CD4-positive, alpha-beta T cell treated with Interleukin-2 at 100 ng/mL for 4 hours (primary cell): Measurements from ENCODE around the gene AGTRAP.

Experiments used
- DNase-seq: peaks from one replicate; pipeline ENCODE4 v3.0.0-alpha.2; 2020; ENCODE audit warnings: low spot score

AGTRAP gene

DNA sequence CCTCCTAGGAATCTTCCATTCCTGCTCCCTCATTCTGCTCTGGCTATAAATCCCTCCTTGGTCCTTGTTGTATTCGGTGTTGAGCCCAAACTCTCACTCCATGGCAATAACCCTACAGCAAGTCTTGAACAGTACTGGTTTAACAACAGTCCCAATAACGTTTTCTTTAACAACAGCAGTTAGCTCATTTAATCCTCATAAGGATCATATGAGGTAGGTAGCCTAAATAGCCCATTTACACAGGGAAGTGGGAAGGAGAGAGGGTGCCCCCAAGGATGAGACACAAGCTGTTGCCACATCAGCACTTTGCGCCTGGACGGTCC is 444 bp upstream of the AGTRAP start:
- no peak for DNase-seq

DNA sequence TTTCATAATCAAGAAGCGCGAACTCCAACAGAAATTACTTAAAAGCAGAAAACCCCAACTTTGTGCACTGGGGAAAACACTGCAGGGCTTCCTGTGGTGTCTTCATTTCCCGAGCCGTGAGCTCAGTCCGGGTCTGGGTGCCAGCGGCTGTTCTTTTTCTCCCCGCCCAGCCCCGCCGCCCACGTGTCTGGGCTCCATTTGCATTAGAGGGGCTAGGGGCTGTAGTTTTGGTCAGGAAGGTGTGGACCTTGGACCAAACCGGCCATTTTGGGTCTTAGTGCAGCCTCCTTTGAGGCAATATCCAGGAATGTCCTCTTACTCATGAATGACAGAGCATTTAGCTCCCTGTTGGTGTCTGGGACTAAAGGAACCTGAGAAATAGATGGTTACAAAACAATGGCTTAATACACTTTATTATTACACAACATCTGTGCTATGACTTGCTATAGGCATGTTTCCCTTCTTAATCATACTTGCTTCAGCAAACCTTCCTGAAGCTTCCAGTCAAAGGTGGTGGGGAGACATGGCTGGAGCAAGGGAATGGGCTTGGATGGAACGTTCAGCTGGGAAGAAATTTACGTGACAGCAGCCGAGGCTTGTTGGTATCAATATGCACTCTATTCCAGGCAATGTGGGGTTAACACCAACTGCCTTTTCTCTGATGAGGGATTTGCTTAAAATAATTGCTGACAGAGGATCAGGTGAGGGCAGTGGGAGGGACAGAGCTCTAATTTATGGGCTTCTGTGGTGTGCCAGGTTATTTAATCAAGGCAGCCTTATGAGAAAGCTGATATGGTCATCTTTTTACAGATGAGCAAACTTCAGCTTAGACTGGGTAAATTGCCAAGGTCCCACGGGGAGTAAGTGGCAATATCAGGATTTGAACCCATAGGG is 1.1 kb downstream of the AGTRAP start:
- DNase-seq: peak; percentile 42

DNA sequence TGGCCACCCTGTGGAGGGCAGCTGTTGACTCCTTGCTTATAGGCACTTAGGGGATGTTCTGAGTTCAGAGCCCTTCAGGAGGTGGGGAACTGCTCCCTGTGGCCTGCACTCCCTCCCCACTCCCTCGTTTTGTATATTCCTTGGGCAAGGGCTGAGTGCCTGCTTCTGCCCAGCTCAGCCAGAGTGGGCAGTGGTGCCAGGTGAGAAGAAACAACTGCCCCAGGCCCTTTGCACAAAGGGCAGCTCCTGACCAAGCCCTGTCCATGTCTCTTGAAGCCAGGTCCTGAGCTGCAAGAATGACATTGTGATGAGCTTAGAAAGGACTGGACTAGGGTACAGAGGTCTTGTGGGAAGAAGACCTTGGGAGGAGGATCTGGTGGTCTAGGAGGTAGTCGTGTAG is 2.2 kb downstream of the AGTRAP start:
- DNase-seq: no peak

DNA sequence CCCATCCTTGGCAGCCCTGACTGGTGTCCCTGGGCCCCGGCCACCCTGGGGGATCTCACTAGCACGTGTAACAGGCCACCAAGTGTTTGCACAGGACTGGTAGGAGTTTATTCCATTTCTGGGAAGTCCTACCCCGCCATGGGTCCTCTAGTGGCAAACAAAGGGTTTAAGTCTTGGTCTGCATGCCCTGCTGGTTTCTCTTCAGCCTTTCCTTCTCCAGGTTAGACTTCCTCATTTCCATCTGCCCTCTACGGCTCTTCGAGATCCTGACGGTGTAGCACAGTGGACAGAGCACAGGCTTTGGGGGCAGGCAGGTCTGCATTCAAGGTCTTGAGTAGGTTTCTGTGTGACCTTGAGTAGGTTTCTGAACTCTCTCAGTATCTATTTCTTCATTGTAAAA is 2.8 kb downstream of the AGTRAP start:
- no peak for DNase-seq

DNA sequence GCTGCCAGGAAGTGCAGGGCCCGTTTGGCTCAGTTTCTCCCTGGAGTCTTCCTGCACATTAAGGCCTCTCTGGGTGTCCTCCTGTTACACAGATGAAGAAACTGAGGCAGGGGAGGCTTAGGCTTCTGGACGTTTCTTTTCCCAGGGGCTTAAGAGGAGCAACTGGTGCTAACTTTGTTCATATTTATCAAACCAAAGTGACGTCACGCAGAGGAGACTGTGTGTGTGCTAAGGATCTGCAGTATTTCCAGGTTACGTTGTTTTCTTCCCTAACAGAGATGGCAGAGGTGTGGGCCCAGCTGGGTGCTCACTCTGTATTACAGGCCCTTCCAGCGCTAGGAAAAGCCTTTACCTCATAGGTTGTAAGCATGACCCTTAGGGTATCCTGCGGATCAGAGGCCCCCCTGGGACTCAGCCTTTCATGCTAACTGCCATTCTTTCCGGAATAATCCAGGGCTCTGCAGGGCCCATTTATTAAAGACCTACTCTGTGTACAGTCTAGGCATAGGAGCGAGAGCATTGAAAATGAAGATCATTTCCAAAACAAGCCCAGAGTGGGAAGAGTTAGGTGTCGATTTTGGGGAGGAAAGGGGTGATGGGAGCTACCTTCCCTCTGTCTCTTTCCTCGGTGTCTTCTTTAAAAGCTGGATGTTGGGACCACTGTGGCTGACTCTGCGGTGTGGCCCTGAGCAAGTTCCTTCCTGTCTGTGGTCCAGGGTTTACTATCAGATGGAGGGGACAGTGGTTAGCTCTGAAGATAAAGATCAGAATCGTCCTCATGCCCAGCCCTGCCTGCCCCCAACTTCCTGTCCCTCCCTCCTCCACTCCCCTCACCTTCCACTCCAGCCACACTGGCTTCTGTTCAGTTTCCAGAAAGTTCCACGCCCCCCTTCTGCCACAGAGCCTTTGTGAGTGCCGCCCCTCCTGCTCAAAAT is 4.6 kb downstream of the AGTRAP start:
- peak; percentile 29 for DNase-seq

DNA sequence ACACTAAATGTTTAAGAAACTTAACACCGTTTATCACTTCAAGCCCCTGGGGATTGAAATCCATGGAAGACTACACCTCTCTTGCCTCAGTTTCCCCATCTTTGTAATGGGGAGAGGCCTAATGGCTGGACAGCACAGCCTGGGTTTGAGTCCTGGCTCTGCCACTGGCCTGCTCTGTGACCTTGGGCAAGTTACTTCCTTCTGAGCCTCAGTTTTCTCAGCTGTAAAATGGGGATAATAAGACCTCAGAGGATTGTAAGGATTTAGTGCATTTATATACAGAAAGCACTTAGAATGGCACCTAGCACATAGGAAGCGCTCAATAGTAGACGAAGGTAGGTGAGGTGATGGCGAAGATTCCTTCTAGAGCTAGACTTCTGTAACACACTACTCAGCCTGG is 5.5 kb downstream of the AGTRAP start:
- no peak for DNase-seq

DNA sequence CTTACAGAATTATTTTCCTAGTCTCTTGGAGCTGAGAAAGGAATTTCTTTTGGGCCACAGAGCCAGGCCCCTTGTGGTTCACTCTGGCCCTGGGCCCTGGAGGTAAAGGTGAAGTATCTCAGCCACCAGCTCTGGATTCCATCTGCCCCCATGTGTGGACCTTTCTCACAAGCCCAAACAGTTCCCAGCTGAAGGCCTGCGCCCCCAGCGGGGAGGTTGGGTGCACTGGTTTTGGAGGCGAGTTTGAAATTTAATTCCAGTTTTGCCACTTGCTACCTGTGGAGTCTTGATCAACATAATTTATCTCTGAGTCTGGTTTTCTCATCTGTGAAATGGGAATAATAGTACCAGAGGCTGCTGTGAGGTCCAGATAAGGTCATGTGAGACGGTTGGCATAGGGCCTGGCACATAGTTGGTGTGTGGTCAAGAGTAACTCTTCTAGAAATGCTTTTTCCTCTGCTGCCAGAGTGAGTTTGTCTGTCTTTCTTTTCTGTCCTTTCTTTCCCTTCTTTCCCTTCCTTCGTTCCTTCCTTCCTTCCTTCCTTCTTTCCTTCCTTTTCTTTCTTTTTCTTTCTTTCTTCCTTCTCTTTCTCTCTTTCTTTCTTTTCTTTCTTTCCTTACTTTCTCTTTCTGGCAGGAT is 6.1 kb downstream of the AGTRAP start:
- no peak for DNase-seq

DNA sequence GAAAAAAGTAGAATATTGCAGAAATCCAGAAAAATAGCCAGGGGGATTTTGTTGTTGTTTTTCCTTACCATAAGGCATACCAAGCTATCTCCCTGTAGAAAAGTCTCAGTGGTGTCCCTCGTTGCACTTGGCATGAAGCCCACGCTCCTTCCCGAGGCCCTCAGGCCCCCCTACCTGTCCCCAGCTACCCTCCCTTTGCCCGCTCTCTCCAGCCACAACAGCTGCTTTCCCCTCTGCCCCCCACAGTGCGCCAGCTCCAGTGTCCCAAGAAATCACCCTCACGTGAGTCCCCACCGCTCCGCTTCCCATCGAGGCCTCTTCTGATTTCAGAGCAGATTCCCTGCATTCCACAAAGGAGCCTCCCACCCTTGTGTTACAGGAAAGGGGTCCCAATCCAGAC is 8.4 kb downstream of the AGTRAP start:
- no peak for DNase-seq

DNA sequence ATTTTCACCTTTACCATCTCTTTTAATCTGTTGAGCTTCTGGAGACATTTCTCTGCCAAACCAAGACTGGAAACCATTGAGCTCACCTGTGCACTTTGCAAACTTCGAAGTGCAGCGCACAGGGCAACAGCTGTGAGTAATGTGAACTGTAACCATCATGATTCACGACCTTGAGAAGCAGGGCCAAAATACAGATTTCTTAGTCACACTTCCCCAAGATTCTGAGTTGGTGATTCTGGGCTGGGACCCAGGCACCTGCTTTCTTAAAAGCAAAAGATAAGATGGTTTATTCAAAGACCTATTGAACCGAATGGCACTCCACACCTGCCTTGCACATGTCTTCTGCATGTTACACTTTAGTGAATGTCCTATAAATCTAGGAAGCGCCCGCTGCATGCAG is 10.2 kb downstream of the AGTRAP start:
- DNase-seq: no peak

DNA sequence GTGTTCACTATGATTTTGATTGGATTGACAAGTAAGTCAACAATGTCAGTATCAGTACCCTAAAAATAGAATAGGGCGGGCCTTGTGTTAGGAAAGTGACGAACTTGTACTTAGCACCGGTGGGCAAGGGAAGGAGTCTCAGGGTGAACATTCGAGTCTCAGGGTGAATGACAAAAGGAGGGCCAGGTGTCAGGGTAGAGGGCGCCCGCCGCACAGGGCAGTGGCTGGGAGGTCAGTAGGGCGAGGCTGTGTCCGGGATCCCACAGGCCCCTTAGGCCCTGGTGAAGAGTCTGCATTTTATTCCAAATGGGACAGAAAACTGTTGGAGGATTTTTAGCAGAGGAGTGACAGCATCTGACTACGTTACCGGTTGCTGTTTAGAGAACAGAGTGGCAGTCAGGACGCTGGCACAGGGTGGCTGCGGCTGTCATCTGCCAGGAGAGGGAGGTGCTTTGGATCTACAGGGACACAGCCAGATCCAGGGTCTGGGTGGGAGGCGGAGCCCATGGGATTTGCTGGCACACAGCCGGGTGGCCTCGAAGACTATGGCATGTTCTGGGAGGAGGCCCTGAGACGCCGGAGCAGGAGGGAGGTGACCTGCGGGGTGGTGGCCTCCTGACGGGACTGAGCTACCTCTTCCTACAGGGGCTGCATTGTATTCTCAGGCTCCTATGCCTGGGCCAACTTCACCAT is 11.0 kb downstream of the AGTRAP start:
- no peak for DNase-seq

DNA sequence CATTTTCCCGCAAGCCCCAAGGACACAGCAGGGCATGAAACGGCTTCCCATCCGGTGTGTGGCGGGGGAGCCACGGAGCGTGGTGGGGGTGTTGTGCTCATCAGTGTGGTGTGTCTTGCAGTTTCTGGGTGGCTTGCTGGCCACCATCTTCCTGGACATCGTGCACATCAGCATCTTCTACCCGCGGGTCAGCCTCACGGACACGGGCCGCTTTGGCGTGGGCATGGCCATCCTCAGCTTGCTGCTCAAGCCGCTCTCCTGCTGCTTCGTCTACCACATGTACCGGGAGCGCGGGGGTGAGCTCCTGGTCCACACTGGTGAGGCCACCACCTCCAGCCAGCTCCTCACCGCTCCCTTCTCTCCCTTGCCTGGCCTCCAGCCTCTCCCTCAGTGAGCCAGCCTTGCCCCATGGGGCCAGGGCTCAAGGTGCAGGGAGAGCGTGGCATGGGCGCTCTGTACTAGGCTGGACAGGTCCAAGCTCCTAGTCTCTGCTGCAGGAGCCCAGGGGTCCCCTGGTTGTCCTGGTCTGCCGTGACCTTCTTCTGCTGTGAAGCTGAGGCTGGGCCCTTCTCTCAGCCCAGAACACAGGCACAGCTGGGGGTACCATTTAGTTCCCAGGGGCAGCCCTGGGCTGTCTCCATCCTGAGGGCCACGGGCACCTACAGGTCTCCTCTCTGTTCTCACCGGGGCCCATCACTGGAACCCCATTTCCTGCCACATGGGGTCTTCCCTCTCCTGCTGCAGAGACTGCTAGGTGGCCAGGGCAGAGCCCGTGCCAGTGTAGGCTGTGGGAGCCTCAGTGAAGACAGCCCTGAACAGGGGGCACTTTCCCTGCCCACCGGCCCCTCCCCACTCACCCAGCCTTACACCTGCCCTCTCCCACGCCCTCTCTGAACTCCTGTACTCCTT is 12.6 kb downstream of the AGTRAP start:
- no peak for DNase-seq

DNA sequence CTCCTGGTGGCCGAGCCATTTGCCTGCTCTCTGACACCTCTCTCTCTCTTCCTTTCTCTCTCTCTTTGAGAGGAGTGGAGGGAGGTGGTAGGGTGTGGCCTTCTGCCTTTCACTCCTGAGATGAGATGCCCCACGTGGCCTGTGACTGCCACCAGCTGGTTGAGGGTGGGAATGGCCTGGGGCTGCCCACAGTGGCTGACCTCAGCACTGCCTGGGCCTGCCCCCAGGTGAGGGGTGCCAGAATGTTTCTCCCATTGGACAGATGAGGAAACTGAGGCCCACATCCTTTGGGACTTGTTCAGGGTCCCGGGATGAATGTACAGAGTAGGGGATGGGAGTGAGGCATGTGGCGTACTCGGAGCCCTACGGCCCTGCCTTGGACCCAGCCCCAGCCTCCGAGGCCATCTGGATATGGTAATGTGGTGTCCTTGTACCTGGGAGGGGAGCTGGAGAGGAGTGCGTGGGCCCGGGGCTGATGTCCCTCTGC is 13.3 kb downstream of the AGTRAP start:
- peak; percentile 8 for DNase-seq

DNA sequence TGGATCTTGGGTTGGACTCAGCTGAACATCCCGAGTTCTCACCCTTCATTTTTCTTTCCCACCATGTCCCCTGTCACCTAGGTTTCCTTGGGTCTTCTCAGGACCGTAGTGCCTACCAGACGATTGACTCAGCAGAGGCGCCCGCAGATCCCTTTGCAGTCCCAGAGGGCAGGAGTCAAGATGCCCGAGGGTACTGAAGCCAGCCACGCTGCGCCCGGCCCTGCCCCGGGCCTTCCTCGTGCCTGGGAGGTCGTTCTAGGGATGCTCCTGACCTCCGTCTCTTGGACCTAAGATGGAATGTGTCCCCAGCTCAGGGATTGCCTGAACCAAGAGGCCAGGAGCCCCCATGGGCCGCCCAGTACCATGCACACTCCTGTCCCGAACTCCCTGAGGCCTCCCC is 14.1 kb downstream of the AGTRAP start:
- DNase-seq: no peak

DNA sequence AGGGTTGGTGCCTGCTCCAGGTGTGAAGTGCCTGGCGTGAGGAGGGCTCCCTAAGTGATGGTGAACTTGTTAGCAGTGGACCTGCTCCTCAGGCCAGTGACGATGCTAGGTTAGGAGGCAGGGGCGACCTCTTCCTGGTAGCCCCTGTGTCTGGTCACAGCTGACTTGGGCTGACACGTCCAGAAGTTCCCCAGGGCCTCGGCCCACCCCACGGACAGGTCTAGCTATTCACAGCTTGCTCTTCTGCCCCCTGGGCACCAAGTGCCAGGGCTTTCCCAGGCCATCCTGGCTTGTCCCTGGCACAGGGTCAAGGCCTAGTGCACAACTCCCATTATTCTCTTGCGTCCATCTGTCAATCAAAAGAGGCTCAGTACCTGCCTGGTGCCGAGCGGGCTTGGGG is 15.2 kb downstream of the AGTRAP start:
- DNase-seq: no peak

DNA sequence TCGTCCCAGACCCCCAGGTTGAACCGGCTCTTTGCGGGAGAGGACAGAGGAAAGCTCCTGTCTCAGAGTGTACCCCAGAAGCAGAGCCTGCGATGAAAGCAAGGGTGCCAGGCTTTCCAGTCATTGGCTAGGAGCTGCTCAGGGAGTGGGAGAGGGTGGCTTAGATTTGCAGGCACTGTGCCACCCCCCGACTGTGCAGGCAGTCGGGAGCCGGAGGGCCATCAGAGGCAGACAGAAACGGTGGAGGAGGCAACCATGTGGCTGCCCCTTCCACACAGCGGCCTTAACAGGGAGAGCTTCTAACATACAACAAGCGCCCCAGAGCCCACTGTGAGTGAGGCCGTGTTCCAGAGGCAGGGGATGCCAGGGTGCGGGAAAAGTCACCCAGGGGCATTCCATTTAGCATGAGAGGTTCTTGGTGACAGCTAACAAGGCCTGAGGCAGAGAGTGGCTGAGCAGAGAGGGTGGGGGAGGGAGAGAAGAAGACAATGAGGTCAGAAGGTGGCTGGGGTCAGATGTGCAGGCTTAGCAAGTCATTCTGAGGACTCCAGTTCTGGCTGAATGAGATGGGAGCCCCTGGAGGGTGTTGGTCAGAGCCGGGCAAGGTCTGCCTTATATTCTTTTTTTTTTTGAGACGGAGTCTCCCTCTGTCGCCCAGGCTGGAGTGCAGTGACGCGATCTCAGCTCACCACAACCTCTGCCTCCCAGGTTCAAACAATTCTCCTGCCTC is 16.6 kb downstream of the AGTRAP start:
- no peak for DNase-seq

DNA sequence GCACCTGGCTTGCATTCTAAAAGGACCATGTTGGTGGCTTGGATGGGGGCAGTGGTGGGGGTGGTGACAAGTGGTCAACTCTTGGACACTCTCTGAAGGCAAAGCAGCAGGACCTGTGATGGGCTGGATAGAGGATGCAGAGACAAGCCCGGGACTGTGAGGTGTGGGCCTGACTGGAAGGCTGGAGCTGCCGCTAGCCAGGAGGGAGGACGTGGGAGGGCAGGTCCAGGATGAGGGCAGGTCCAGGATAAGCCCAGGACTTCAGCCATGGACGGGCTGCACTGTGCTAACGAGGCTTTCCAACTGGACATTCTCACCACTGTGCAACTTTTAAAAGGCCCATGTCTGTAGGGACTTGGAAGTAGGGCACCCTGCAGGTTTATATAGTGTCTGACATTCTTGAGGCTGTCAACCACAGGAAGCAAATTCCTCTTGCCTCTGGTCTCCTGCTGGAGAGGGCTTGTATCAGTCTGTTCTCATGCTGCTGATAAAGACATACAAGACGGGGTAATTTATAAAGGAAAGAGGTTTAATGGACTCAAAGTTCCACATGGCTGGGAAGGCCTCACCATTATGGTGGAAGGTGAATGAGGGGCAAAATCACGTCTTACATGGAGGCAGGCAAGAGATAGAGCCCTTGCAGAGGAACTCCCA is 17.7 kb downstream of the AGTRAP start:
- no peak for DNase-seq

DNA sequence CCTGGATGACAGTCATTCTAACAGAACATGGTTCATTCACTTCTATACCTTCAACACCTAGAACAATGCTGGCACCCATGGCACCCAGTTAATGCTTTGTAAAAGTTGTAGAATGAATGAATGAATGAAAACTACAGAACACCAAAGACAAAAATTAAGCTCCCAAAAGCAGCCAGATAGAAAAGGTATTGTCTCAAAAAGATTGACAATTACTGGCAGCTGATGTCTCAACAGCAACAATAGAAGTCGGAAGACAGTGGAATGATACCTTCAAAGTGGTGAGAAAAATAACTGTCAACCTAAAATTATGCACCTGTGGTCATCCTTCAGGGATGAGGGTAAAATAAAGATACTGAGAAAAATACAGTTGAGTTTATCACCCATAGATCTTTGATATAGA is 21.1 kb downstream of the AGTRAP start:
- DNase-seq: no peak

DNA sequence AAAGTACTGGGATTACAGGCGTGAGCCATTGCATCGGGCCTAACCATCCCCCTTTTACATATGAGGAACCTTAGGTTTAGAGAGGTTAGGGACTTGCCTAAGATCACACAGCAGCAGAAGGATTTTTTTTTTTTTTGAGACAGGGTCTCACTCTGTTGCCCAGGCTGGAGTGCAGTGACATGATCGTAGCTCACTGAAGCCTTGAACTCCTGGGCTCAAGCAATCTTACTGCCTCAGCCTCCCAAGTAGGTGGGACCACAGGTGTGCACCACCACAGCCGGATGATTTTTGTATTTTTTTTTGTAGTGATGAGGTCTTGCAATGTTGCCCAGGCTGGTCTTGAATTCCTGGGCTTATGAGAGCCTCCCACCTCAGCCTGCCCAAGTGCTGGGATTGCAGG is 23.9 kb downstream of the AGTRAP start:
- no peak for DNase-seq

DNA sequence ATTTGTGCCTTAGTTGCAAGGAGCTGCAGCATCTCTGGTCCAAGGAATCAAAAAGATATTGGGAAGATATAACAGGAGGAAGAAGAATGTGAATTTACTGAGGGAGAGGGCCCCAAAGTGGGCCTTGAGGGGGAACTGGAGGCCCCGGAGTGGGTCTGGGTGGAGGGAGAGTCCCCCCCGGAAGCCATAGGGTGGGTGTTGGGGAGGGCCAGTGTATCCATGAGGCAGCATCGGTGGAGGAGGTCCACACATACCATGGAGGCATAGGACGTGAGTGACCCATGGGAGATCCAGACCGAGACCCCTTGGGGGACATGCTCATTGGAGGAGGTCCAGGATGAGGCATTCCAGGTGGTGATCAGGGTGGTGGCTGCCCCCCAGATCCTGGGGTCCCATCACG is 25.3 kb downstream of the AGTRAP start:
- no peak for DNase-seq

DNA sequence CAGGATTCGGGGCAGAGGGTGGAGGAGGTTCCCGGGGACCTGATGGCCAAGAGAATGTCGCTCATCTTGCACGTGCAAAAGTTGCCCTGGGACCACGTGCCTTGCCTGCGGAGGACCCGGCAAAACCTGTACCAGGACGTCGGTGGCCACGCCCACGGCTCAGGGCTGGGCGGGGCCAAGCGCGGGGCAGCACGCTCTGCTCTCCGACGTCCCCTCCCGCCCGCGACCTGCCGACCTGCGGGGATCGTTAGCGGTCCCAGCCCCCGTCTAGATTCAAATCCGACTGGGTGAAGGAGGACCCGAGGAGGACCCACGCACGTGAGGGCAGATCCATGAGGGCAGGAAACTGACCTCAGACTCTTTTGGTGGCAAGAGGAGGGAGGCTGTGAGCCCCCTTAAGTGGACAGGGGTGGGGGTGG is 26.1 kb downstream of the AGTRAP start, which contains the start of gene C1orf167:
Gene C1orf167 (plus strand): TSS at position 206 of the 419 bp plus-strand sequence. CDS start 2,208 bp downstream, outside the sequence.
- no peak for DNase-seq
